Neuronal stem cell (in vitro differentiated cells): Measurements from ENCODE around the gene SLC7A4.
A peak's percentile ranks its signal among the peaks of the same experiment; 100 is the strongest.

Source experiments
- DNase-seq: peaks from one replicate; pipeline ENCODE4 v3.0.0-alpha.2; 2013; ENCODE audit warnings: low spot score
- H2AFZ ChIP-seq: one replicate; pipeline ENCODE4 v1.6.1; 2013; ENCODE audit warnings: mild to moderate bottlenecking, low read length, inconsistent platforms
- H2AK5ac ChIP-seq: 2 replicates; pipeline ENCODE4 v1.6.1; 2013; ENCODE audit warnings: low read depth, mild to moderate bottlenecking, inconsistent platforms, low read length, moderate library complexity, mixed read lengths
- H2BK120ac ChIP-seq: 2 replicates; pipeline ENCODE4 v1.6.1; 2013; ENCODE audit warnings: low read depth, mild to moderate bottlenecking, inconsistent platforms, low read length, moderate library complexity, mixed read lengths
- H2BK12ac ChIP-seq: one replicate; pipeline ENCODE4 v1.6.1; 2013; ENCODE audit warnings: low read length, inconsistent platforms
- H2BK15ac ChIP-seq: 2 replicates; pipeline ENCODE4 v1.6.1; 2013; ENCODE audit warnings: mild to moderate bottlenecking, low read length, inconsistent platforms, mixed read lengths
- H2BK5ac ChIP-seq: one replicate; pipeline ENCODE4 v1.6.1; 2013; ENCODE audit warnings: inconsistent platforms, mild to moderate bottlenecking, low read length, moderate library complexity
- H3K14ac ChIP-seq: one replicate; pipeline ENCODE4 v1.6.1; 2013; ENCODE audit warnings: low read length, inconsistent platforms
- H3K18ac ChIP-seq: 2 replicates; pipeline ENCODE4 v1.6.1; 2013; ENCODE audit warnings: low read length, inconsistent platforms
- H3K23ac ChIP-seq: 2 replicates; pipeline ENCODE4 v1.6.1; 2013; ENCODE audit warnings: low read depth, mild to moderate bottlenecking, mixed read lengths, low read length, inconsistent platforms; ENCODE audit not compliant: poor library complexity
- H3K27ac ChIP-seq: replicated peaks from 3 replicates; pipeline ENCODE4 v1.5.1; 2013; ENCODE audit warnings: low read length, inconsistent platforms
- H3K27me3 ChIP-seq, 3 experiments: 2 replicates each; pipeline ENCODE4 v1.6.1; 2013; ENCODE audit warnings: low read length in 3 of 3, mild to moderate bottlenecking in 2 of 3, inconsistent platforms in 1 of 3, low read depth in 1 of 3, mixed read lengths in 1 of 3, moderate library complexity in 1 of 3; ENCODE audit not compliant: control insufficient read depth in 3 of 3, insufficient read depth in 3 of 3
- H3K36me3 ChIP-seq, 2 donors: replicated peaks in 1 of 2; 2 replicates each; pipeline ENCODE4 v1.6.1; 2013; ENCODE audit warnings: low read length in 2 of 2; ENCODE audit not compliant: control insufficient read depth in 2 of 2, insufficient read depth in 2 of 2
- H3K4ac ChIP-seq: 2 replicates; pipeline ENCODE4 v1.6.1; 2013; ENCODE audit warnings: inconsistent platforms, mild to moderate bottlenecking, low read length, moderate library complexity
- H3K4me1 ChIP-seq, 2 donors: 1 replicate in 1 of 2; 2 replicates in 1 of 2; pipeline ENCODE4 v1.6.1; 2013; ENCODE audit warnings: low read length in 2 of 2, low read depth in 1 of 2; ENCODE audit not compliant: control insufficient read depth in 2 of 2, insufficient read depth in 1 of 2
- H3K4me2 ChIP-seq: one replicate; pipeline ENCODE4 v1.6.1; 2013; ENCODE audit warnings: mild to moderate bottlenecking, low read length, inconsistent platforms; ENCODE audit not compliant: insufficient read depth, poor library complexity, severe bottlenecking
- H3K4me3 ChIP-seq, 2 donors: 2 replicates each; pipeline ENCODE4 v1.5.1; 2013; ENCODE audit warnings: low read length in 2 of 2, mild to moderate bottlenecking in 2 of 2, inconsistent platforms in 1 of 2, moderate library complexity in 1 of 2
- H3K79me1 ChIP-seq: one replicate; pipeline ENCODE4 v1.6.1; 2013; ENCODE audit warnings: low read depth, mild to moderate bottlenecking, inconsistent platforms, low read length, moderate library complexity
- H3K9ac ChIP-seq: one replicate; pipeline ENCODE4 v1.6.1; 2013; ENCODE audit warnings: mild to moderate bottlenecking, low read depth, low read length, inconsistent platforms; ENCODE audit not compliant: poor library complexity
- H3K9me3 ChIP-seq, 2 donors: replicated peaks in 1 of 2; 2 replicates each; pipeline versions ENCODE3 to v1.6.1; 2013; ENCODE audit warnings: low read length in 2 of 2, mild to moderate bottlenecking in 2 of 2, inconsistent platforms in 1 of 2, low read depth in 1 of 2, mixed read lengths in 1 of 2, moderate library complexity in 1 of 2; ENCODE audit not compliant: control insufficient read depth in 2 of 2, insufficient read depth in 1 of 2
- H4K8ac ChIP-seq: one replicate; pipeline ENCODE4 v1.6.1; 2013; ENCODE audit warnings: low read depth, mild to moderate bottlenecking, inconsistent platforms, low read length, moderate library complexity
- H4K91ac ChIP-seq: one replicate; pipeline ENCODE4 v1.6.1; 2013; ENCODE audit warnings: low read length, low read depth, mild to moderate bottlenecking, inconsistent platforms; ENCODE audit not compliant: poor library complexity
- WGBS, 2 donors: extraction: QIAGEN DNeasy Blood & Tissue Kit; methylation state at CpG; one replicate each; pipeline ENCODE4 v1.1.7; 2013; ENCODE audit warnings: missing lambda C conversion rate in 2 of 2, mixed read lengths in 1 of 2; ENCODE audit not compliant: insufficient read length in 2 of 2, insufficient replicate concordance in 1 of 2; ENCODE audit errors: extremely low coverage in 2 of 2; 5-methylcytosine and 5-hydroxymethylcytosine counted together

Gene SLC7A4

GRCh38 chr22:21030621-21031544, 1.5 kb downstream of the SLC7A4 start:
- DNase-seq: no peak
- H3K9ac ChIP-seq: peak overlapping the region; percentile 75
- no CpG with 5 or more reads among the region's 40 CpGs for WGBS, 2 donors
- peak overlapping the region; percentile 86 for H2BK15ac ChIP-seq
- H4K91ac ChIP-seq: no peak overlapping the region
- peak overlapping the region; percentile 93 for H3K23ac ChIP-seq
- H3K4me1 ChIP-seq: peaks cover 6 to 18% of the 10 kb centered on the region in 2 donors
- no peak overlapping the region for H4K8ac ChIP-seq
- no peak overlapping the region for H2AFZ ChIP-seq
- peak overlapping the region; percentile 96 for H3K18ac ChIP-seq
- peaks cover 0 to 2% of the 10 kb centered on the region in 2 donors for H3K9me3 ChIP-seq
- no peak overlapping the region for H2BK120ac ChIP-seq
- no peak overlapping the region for H3K4me2 ChIP-seq
- H3K27me3 ChIP-seq: peaks cover 0 to 51% (median 18%) of the 10 kb centered on the region in 3 experiments
- peak overlapping the region; percentile 43 for H2AK5ac ChIP-seq
- peaks cover 1% of the 10 kb centered on the region for H3K79me1 ChIP-seq
- H3K27ac ChIP-seq: no peak overlapping the region
- H2BK5ac ChIP-seq: peak overlapping the region; percentile 77
- H3K4ac ChIP-seq: no peak overlapping the region
- no peaks in the 10 kb centered on the region for H3K36me3 ChIP-seq
- peak overlapping the region; percentile 89 for H2BK12ac ChIP-seq
- no peak overlapping the region for H3K4me3 ChIP-seq
- peak overlapping the region; percentile 39 for H3K14ac ChIP-seq

GRCh38 chr22:21030032-21030431, 2.3 kb downstream of the SLC7A4 start:
- H2BK5ac ChIP-seq: no peak overlapping the region
- peak overlapping the region; percentile 78 for H2AK5ac ChIP-seq
- H3K4me1 ChIP-seq: peaks cover 6 to 18% of the 10 kb centered on the region in 2 donors
- H3K23ac ChIP-seq: peak overlapping the region; percentile 98
- H4K91ac ChIP-seq: no peak overlapping the region
- no peak overlapping the region for H2BK12ac ChIP-seq
- no peak for DNase-seq
- H3K14ac ChIP-seq: peak overlapping the region; percentile 86
- no peak overlapping the region for H2BK120ac ChIP-seq
- WGBS, 2 donors: no CpG with 5 or more reads among the region's 15 CpGs
- H3K79me1 ChIP-seq: peaks cover 1% of the 10 kb centered on the region
- no peak overlapping the region for H3K9ac ChIP-seq
- no peaks in the 10 kb centered on the region for H3K36me3 ChIP-seq
- peak overlapping the region; percentile 86 for H3K18ac ChIP-seq
- no peak overlapping the region for H3K4me2 ChIP-seq
- peak overlapping the region; percentile 73 for H2BK15ac ChIP-seq
- peaks cover 0 to 48% (median 18%) of the 10 kb centered on the region in 3 experiments for H3K27me3 ChIP-seq
- H3K4me3 ChIP-seq: no peak overlapping the region
- peaks cover 0 to 2% of the 10 kb centered on the region in 2 donors for H3K9me3 ChIP-seq
- H2AFZ ChIP-seq: no peak overlapping the region
- H4K8ac ChIP-seq: no peak overlapping the region
- H3K4ac ChIP-seq: no peak overlapping the region
- no peak overlapping the region for H3K27ac ChIP-seq

GRCh38 chr22:21029486-21030025, 2.8 kb downstream of the SLC7A4 start:
- H2AK5ac ChIP-seq: peak overlapping the region; percentile 78

More at GRCh38 chr22:21029486-21030025, 2.8 kb downstream of the SLC7A4 start:
- H3K18ac ChIP-seq: peak overlapping the region; percentile 86
- peak overlapping the region; percentile 73 for H2BK15ac ChIP-seq
- H3K27ac ChIP-seq: no peak overlapping the region
- H3K36me3 ChIP-seq: no peaks in the 10 kb centered on the region
- H3K9me3 ChIP-seq: peaks cover 0 to 2% of the 10 kb centered on the region in 2 donors
- H3K4me2 ChIP-seq: no peak overlapping the region
- H3K4me3 ChIP-seq: no peak overlapping the region
- peak overlapping the region; percentile 52 for H2BK12ac ChIP-seq
- H3K9ac ChIP-seq: no peak overlapping the region
- H3K23ac ChIP-seq: peak overlapping the region; percentile 98
- H3K14ac ChIP-seq: peak overlapping the region; percentile 86
- peak overlapping the region; percentile 29 for H4K8ac ChIP-seq
- H2BK5ac ChIP-seq: no peak overlapping the region
- no peak overlapping the region for H4K91ac ChIP-seq
- no peak overlapping the region for H2BK120ac ChIP-seq
- H3K27me3 ChIP-seq: peaks cover 0 to 43% (median 18%) of the 10 kb centered on the region in 3 experiments
- H3K4me1 ChIP-seq: peaks cover 6 to 18% of the 10 kb centered on the region in 2 donors
- no peak for DNase-seq
- H3K4ac ChIP-seq: no peak overlapping the region
- no CpG with 5 or more reads among the region's 12 CpGs for WGBS, 2 donors
- peak overlapping the region; percentile 35 for H2AFZ ChIP-seq
- peaks cover 1% of the 10 kb centered on the region for H3K79me1 ChIP-seq
